Measurements from ENCODE around the gene TCAIM. TPM values are rescaled to one million over a fixed set of nuclear protein-coding genes. Genes with fewer than 3 reads are reported as not detected.

Gene TCAIM
- total and polyA plus RNA-seq, 9 of the 15 experiments (the other 6 are each of a cell fraction or from before 2014, with no cell fraction given): 19.7 to 53.3 (median 36.9) TPM

DNA sequence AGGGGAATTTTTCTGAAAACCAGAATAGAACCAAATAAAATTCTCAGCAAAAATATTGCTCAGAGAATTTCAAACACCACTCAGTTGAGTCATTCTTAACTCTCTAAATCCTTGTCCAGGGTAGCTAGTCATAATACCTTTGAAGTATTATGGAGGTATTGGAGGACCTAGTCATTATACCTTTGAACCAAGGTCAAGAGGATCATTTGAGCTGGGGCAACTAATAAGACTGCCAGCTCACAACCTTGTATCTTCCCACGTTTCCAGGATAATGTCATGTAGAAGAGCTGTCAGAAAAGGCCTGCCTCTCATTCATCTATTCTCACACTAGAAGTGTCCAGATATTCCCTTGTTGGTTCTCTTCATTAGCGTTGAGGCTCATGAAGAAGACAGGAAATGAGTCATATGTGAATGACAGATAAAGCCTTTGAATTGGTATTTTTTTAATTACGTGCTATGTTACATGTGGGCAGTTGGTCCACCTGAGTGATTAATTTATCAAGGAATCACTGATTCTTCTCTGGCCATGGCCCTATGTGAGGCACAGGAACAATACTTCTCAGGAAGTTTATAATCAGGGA is 48.6 kb upstream of the TCAIM start (continued):
- TF ChIP-seq, protein P1, sequence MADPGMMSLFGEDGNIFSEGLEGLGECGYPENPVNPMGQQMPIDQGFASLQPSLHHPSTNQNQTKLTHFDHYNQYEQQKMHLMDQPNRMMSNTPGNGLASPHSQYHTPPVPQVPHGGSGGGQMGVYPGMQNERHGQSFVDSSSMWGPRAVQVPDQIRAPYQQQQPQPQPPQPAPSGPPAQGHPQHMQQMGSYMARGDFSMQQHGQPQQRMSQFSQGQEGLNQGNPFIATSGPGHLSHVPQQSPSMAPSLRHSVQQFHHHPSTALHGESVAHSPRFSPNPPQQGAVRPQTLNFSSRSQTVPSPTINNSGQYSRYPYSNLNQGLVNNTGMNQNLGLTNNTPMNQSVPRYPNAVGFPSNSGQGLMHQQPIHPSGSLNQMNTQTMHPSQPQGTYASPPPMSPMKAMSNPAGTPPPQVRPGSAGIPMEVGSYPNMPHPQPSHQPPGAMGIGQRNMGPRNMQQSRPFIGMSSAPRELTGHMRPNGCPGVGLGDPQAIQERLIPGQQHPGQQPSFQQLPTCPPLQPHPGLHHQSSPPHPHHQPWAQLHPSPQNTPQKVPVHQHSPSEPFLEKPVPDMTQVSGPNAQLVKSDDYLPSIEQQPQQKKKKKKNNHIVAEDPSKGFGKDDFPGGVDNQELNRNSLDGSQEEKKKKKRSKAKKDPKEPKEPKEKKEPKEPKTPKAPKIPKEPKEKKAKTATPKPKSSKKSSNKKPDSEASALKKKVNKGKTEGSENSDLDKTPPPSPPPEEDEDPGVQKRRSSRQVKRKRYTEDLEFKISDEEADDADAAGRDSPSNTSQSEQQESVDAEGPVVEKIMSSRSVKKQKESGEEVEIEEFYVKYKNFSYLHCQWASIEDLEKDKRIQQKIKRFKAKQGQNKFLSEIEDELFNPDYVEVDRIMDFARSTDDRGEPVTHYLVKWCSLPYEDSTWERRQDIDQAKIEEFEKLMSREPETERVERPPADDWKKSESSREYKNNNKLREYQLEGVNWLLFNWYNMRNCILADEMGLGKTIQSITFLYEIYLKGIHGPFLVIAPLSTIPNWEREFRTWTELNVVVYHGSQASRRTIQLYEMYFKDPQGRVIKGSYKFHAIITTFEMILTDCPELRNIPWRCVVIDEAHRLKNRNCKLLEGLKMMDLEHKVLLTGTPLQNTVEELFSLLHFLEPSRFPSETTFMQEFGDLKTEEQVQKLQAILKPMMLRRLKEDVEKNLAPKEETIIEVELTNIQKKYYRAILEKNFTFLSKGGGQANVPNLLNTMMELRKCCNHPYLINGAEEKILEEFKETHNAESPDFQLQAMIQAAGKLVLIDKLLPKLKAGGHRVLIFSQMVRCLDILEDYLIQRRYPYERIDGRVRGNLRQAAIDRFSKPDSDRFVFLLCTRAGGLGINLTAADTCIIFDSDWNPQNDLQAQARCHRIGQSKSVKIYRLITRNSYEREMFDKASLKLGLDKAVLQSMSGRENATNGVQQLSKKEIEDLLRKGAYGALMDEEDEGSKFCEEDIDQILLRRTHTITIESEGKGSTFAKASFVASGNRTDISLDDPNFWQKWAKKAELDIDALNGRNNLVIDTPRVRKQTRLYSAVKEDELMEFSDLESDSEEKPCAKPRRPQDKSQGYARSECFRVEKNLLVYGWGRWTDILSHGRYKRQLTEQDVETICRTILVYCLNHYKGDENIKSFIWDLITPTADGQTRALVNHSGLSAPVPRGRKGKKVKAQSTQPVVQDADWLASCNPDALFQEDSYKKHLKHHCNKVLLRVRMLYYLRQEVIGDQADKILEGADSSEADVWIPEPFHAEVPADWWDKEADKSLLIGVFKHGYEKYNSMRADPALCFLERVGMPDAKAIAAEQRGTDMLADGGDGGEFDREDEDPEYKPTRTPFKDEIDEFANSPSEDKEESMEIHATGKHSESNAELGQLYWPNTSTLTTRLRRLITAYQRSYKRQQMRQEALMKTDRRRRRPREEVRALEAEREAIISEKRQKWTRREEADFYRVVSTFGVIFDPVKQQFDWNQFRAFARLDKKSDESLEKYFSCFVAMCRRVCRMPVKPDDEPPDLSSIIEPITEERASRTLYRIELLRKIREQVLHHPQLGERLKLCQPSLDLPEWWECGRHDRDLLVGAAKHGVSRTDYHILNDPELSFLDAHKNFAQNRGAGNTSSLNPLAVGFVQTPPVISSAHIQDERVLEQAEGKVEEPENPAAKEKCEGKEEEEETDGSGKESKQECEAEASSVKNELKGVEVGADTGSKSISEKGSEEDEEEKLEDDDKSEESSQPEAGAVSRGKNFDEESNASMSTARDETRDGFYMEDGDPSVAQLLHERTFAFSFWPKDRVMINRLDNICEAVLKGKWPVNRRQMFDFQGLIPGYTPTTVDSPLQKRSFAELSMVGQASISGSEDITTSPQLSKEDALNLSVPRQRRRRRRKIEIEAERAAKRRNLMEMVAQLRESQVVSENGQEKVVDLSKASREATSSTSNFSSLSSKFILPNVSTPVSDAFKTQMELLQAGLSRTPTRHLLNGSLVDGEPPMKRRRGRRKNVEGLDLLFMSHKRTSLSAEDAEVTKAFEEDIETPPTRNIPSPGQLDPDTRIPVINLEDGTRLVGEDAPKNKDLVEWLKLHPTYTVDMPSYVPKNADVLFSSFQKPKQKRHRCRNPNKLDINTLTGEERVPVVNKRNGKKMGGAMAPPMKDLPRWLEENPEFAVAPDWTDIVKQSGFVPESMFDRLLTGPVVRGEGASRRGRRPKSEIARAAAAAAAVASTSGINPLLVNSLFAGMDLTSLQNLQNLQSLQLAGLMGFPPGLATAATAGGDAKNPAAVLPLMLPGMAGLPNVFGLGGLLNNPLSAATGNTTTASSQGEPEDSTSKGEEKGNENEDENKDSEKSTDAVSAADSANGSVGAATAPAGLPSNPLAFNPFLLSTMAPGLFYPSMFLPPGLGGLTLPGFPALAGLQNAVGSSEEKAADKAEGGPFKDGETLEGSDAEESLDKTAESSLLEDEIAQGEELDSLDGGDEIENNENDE (IDR thresholded peaks at IDR 0.05; ENCODE audit: low read depth, low read length): no peak
- TF ChIP-seq, protein P2, sequence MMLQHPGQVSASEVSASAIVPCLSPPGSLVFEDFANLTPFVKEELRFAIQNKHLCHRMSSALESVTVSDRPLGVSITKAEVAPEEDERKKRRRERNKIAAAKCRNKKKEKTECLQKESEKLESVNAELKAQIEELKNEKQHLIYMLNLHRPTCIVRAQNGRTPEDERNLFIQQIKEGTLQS (IDR thresholded peaks at IDR 0.05): peak; percentile 78
- TF ChIP-seq, protein P2 (CRISPR knock-in tag; conservative IDR thresholded peaks at IDR 0.05): no peak
- peak; percentile 63 for TF ChIP-seq SMARCA4 (IDR thresholded peaks at IDR 0.05)
- no peak for TF ChIP-seq HDAC2 (IDR thresholded peaks at IDR 0.05)
- no peak for TF ChIP-seq NBN (IDR thresholded peaks at IDR 0.05; ENCODE audit: low read depth)
- no peak for TF ChIP-seq ZSCAN32 (CRISPR knock-in tag; IDR thresholded peaks at IDR 0.05)
- TF ChIP-seq ETV1 (tag; conservative IDR thresholded peaks at IDR 0.05; ENCODE audit: low read depth): peak; percentile 63
- TF ChIP-seq, protein P3, sequence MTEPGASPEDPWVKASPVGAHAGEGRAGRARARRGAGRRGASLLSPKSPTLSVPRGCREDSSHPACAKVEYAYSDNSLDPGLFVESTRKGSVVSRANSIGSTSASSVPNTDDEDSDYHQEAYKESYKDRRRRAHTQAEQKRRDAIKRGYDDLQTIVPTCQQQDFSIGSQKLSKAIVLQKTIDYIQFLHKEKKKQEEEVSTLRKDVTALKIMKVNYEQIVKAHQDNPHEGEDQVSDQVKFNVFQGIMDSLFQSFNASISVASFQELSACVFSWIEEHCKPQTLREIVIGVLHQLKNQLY (CRISPR knock-in tag; conservative IDR thresholded peaks at IDR 0.05): no peak
- peak; percentile 92 for TF ChIP-seq FOSL1 (tag; conservative IDR thresholded peaks at IDR 0.05)
- TF ChIP-seq POLR2B (IDR thresholded peaks at IDR 0.05; ENCODE audit: low read depth, partially characterized antibody): no peak
- peak; percentile 64; the same call in 1 of the 2 replicates for TF ChIP-seq MECOM (CRISPR knock-in tag; IDR thresholded peaks at IDR 0.05)
- TF ChIP-seq TRIM24 (IDR thresholded peaks at IDR 0.05): peak in 1 of 2 experiments; percentile 31; a peak in 1 of 4 replicates
- TF ChIP-seq ARID1B (IDR thresholded peaks at IDR 0.05): peak; percentile 55
- TF ChIP-seq ZEB2 (IDR thresholded peaks at IDR 0.05): 0 out of 2 replicates have a peak, but pooled peaks have one; percentile 42
- TF ChIP-seq PKNOX1 (IDR thresholded peaks at IDR 0.05): peak; percentile 48

Measured in K562 (cell line).